HepG2 (cell line): Measurements from ENCODE around the gene GPC3. TPM values are rescaled to one million over a fixed set of nuclear protein-coding genes. Genes with fewer than 3 reads are reported as not detected.

Experiments
- ATAC-seq: fragments of 200-7000 bp; cut with Tn5 transposase; 3 replicates; pipeline ENCODE4 v1.9.1; 2020; ENCODE audit warnings: mild to moderate bottlenecking, moderate library complexity
- BruUV-seq: library from RNA; stranded (reverse); fragments of 400-500 nt; replicated peaks from 2 replicates; lab custom pipeline; 2021; lab: Mats Ljungman, UMichigan
- CTCF ChIA-PET: fragments of 300-600 bp; formaldehyde crosslinking; extraction: SDS; loops from one replicate; lab custom pipeline; 2021; ENCODE audit warnings: low total read pairs, inconsistent platforms, low intra/inter-chr PET ratio; lab: Yijun Ruan, JAX
- POLR2A ChIA-PET: fragments of 350-600 bp; sonication (Branson Sonifier 250); formaldehyde crosslinking; loops from one replicate; lab custom pipeline; 2020; ENCODE audit warnings: antibody characterized with exemption, inconsistent platforms; lab: Yijun Ruan, JAX
- DNase-seq: peaks from one replicate; pipeline ENCODE4 v3.0.0-alpha.2; 2015; ENCODE audit warnings: low spot score
- FAIRE-seq: peaks from 3 replicates; lab custom pipeline; 2011; peaks lifted over from hg19 to GRCh38; lab: Jason Lieb, UNC
- H2AFZ ChIP-seq: one replicate; pipeline ENCODE4 v1.6.1; 2011; ENCODE audit warnings: low read length, inconsistent platforms
- H3K27ac ChIP-seq: fragments of 300-600 bp; 3 replicates; pipeline ENCODE4 v1.8.0; 2011; ENCODE audit warnings: mixed run types, mild to moderate bottlenecking, mixed read lengths, low read length, inconsistent platforms; ENCODE audit not compliant: insufficient read depth; ENCODE audit errors: extremely low read length
- H3K27me3 ChIP-seq, 2 experiments: fragments of 200-600 bp in 1 of 2; 2 replicates in 1 of 2; 3 replicates in 1 of 2; pipeline versions ENCODE4 v1.6.0 to v1.8.0; 2011; ENCODE audit warnings: low read length in 2 of 2, mild to moderate bottlenecking in 2 of 2, moderate library complexity in 2 of 2, inconsistent platforms in 1 of 2; ENCODE audit not compliant: insufficient read depth in 2 of 2, control insufficient read depth in 1 of 2
- H3K36me3 ChIP-seq, 2 experiments: fragments of 200-600 bp in 1 of 2; replicated peaks in 1 of 2; 2 replicates in 1 of 2; 3 replicates in 1 of 2; pipeline versions ENCODE4 v1.5.1 to v1.8.0; 2011; ENCODE audit warnings: low read length in 2 of 2, inconsistent platforms in 1 of 2; ENCODE audit not compliant: insufficient read depth in 2 of 2, control insufficient read depth in 1 of 2
- H3K4me1 ChIP-seq: 2 replicates; pipeline ENCODE4 v1.5.1; 2012; ENCODE audit warnings: low read length, inconsistent platforms; ENCODE audit not compliant: insufficient read depth
- H3K4me2 ChIP-seq: 2 replicates; pipeline ENCODE4 v1.6.0; 2011; ENCODE audit warnings: low read depth, low read length, inconsistent platforms
- H3K4me3 ChIP-seq, 3 experiments: fragments of 200-600 bp in 1 of 3; sonication (generic), shearing (Covaris generic) in 1 of 3; replicated peaks in 1 of 3; 2 replicates each; pipeline ENCODE4 v1.5.1; 2011 to 2016; ENCODE audit warnings: low read length in 3 of 3, inconsistent platforms in 2 of 3, low read depth in 2 of 3, mild to moderate bottlenecking in 2 of 3, control low read depth in 1 of 3, mixed read lengths in 1 of 3; ENCODE audit not compliant: insufficient read depth in 1 of 3
- H3K79me2 ChIP-seq: one replicate; pipeline ENCODE4 v1.6.1; 2011; ENCODE audit warnings: low read length, inconsistent platforms; ENCODE audit not compliant: insufficient read depth
- H3K9ac ChIP-seq: 2 replicates; pipeline ENCODE4 v1.6.0; 2011; ENCODE audit warnings: mild to moderate bottlenecking, low read depth, low read length, inconsistent platforms; ENCODE audit not compliant: insufficient read depth
- H3K9me3 ChIP-seq: 2 replicates; pipeline ENCODE4 v1.5.1; 2012; ENCODE audit warnings: mild to moderate bottlenecking, low read length
- H4K20me1 ChIP-seq: 2 replicates; pipeline ENCODE4 v1.6.0; 2011; ENCODE audit warnings: inconsistent platforms, mild to moderate bottlenecking, low read length, moderate library complexity; ENCODE audit not compliant: insufficient read depth
- DMAP1 ChIP-seq: IDR thresholded peaks from 2 replicates; pipeline ENCODE4 v1.6.1; 2016
- DR1 ChIP-seq: sonication (generic); formaldehyde crosslinking; IDR thresholded peaks from 2 replicates; pipeline ENCODE4 v1.8.0; 2021; ENCODE audit warnings: mild to moderate bottlenecking, missing genetic modification reagents, inconsistent platforms
- FOXO4 ChIP-seq: sonication (generic); formaldehyde crosslinking; conservative IDR thresholded peaks from 2 replicates; pipeline ENCODE4 v1.8.1; 2023; ENCODE audit warnings: missing genetic modification reagents
- GPN1 ChIP-seq: sonication (generic); formaldehyde crosslinking; IDR thresholded peaks from 2 replicates; pipeline ENCODE4 v1.5.1; 2020; ENCODE audit warnings: missing genetic modification reagents, borderline replicate concordance
- KDM5B ChIP-seq: sonication (generic); formaldehyde crosslinking; IDR thresholded peaks from 2 replicates; pipeline ENCODE4 v1.4.0; 2020; ENCODE audit warnings: missing genetic modification reagents, mild to moderate bottlenecking, borderline replicate concordance
- NFKBIZ ChIP-seq: IDR thresholded peaks from 2 replicates; pipeline ENCODE4 v1.6.1; 2018; ENCODE audit warnings: missing genetic modification reagents, missing compliant biosample characterization
- NRL ChIP-seq: sonication (generic); formaldehyde crosslinking; IDR thresholded peaks from 2 replicates; pipeline ENCODE4 v1.5.0; 2020; ENCODE audit warnings: missing genetic modification reagents, mild to moderate bottlenecking, moderate library complexity, borderline replicate concordance
- SUZ12 ChIP-seq: fragments of 150-350 bp; IDR thresholded peaks from 2 replicates; pipeline ENCODE4 v1.6.1; 2014; ENCODE audit warnings: low read depth, low read length
- TEAD2 ChIP-seq: sonication (generic); formaldehyde crosslinking; IDR thresholded peaks from 2 replicates; pipeline ENCODE4 v1.9.0; 2021; ENCODE audit warnings: missing genetic modification reagents
- ZBTB7B ChIP-seq: sonication (generic); formaldehyde crosslinking; IDR thresholded peaks from 2 replicates; pipeline ENCODE4 v1.4.0; 2020; ENCODE audit warnings: missing genetic modification reagents
- ZNF264 ChIP-seq: sonication (generic); formaldehyde crosslinking; IDR thresholded peaks from 2 replicates; pipeline ENCODE4 v1.4.0; 2020; ENCODE audit warnings: missing genetic modification reagents
- ZNF44 ChIP-seq: sonication (generic); formaldehyde crosslinking; IDR thresholded peaks from 2 replicates; pipeline ENCODE4 v1.5.1; 2020; ENCODE audit warnings: mild to moderate bottlenecking, missing genetic modification reagents
- ZNF510 ChIP-seq: sonication (generic); formaldehyde crosslinking; IDR thresholded peaks from 2 replicates; pipeline ENCODE4 v1.4.0; 2020; ENCODE audit warnings: low read depth, mild to moderate bottlenecking, missing genetic modification reagents
- ZNF674 ChIP-seq: sonication (generic); formaldehyde crosslinking; IDR thresholded peaks from 2 replicates; pipeline ENCODE4 v1.5.0; 2020; ENCODE audit warnings: low read depth, mild to moderate bottlenecking, missing genetic modification reagents
- ZNF724P ChIP-seq: sonication (generic); formaldehyde crosslinking; IDR thresholded peaks from 2 replicates; pipeline ENCODE4 v1.8.0; 2022; ENCODE audit warnings: missing genetic modification reagents, borderline replicate concordance
- ZNF768 ChIP-seq: sonication (generic); formaldehyde crosslinking; IDR thresholded peaks from 2 replicates; pipeline ENCODE4 v1.4.0; 2020; ENCODE audit warnings: missing genetic modification reagents
- WGBS: methylation state at CpG from one replicate; pipeline ENCODE4 v1.1.6; 2017; ENCODE audit warnings: low lambda C conversion rate; 5-methylcytosine and 5-hydroxymethylcytosine counted together
- in situ Hi-C: cut with HindIII; loops from 2 replicates; pipeline ENCODE4 v1.10.0; 2017; ENCODE audit warnings: low pct_unique_long_range_greater_than_20kb; ENCODE audit not compliant: extremely low pct_ligation_motif_present
- intact Hi-C: fragments of 100-400 bp; cut with micrococcal nuclease; formaldehyde crosslinking; loops from one replicate; pipeline ENCODE4 v1.10.0; 2022; ENCODE audit not compliant: unreplicated experiment
- polyA plus RNA-seq, 8 experiments: library from polyadenylated mRNA; depleted of rRNA in 3 of 8; stranded (reverse) in 7 of 8; unstranded in 1 of 8; fragments of >200 nt; fragmentation: Illumina TruSeq in 4 of 8; extraction: Trizol in 4 of 8; gene quantifications; 2 replicates each; pipeline versions ENCODE4 v1.2.1 to v1.2.3, GENCODE V29; 2011 to 2016; ENCODE audit warnings: low read depth in 4 of 8, missing spikeins in 1 of 8, mixed read lengths in 1 of 8; ENCODE audit not compliant: insufficient read depth in 1 of 8
- total RNA-seq, 5 experiments: library from RNA; depleted of rRNA; stranded (reverse); fragments of >200 nt; fragmentation: Illumina TruSeq; extraction: Trizol; gene quantifications; 2 replicates each; pipeline ENCODE4 v1.2.3, GENCODE V29; 2016; ENCODE audit warnings: low read depth in 1 of 5
- TF ChIP-seq, protein P1 (sequence below): sonication (generic); formaldehyde crosslinking; IDR thresholded peaks from 2 replicates; pipeline ENCODE4 v1.8.0; 2022; ENCODE audit warnings: mild to moderate bottlenecking, missing genetic modification reagents, borderline replicate concordance
- TF ChIP-seq, protein P2 (sequence below): sonication (generic); formaldehyde crosslinking; IDR thresholded peaks from 2 replicates; pipeline ENCODE4 v1.8.0; 2022; ENCODE audit warnings: missing genetic modification reagents, mild to moderate bottlenecking, moderate library complexity, borderline replicate concordance
- TF ChIP-seq, protein P3 (sequence below): sonication (generic); formaldehyde crosslinking; IDR thresholded peaks from 2 replicates; pipeline ENCODE4 v1.5.0; 2020; ENCODE audit warnings: missing genetic modification reagents

The GPC3 gene
- total and polyA plus RNA-seq, 2 of the 13 experiments (the other 11 are each of a cell fraction or from before 2014, with no cell fraction given) = 1,799 to 3,263 TPM

GRCh38 chrX:133523081-133523487 is 462.3 kb downstream of the GPC3 start:
- Histone ChIP-seq H3K9me3 (no peaks in the 10 kb centered on the region), H4K20me1 (no peaks in the 10 kb centered on the region), H3K27ac (no peak overlapping the region), H3K79me2 (no peaks in the 10 kb centered on the region), H2AFZ (no peak overlapping the region), H3K9ac (no peak overlapping the region), H3K27me3 (no peaks in the 10 kb centered on the region), H3K4me3 (no peak overlapping the region), H3K4me2 (no peak overlapping the region), H3K4me1 (no peaks in the 10 kb centered on the region), H3K36me3 (no peaks in the 10 kb centered on the region)
- intact Hi-C loops (no loop called here), in situ Hi-C loops (no loop called here)
- BruUV-seq = no TSS peak
- CTCF ChIA-PET = no interaction called here
- TF ChIP-seq, protein P1, sequence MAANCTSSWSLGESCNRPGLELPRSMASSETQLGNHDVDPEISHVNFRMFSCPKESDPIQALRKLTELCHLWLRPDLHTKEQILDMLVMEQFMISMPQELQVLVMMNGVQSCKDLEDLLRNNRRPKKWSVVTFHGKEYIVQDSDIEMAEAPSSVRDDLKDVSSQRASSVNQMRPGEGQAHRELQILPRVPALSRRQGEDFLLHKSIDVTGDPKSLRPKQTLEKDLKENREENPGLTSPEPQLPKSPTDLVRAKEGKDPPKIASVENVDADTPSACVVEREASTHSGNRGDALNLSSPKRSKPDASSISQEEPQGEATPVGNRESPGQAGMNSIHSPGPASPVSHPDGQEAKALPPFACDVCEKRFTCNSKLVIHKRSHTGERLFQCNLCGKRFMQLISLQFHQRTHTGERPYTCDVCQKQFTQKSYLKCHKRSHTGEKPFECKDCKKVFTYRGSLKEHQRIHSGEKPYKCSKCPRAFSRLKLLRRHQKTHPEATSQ (CRISPR knock-in tag) = no peak
- no peak for TF ChIP-seq FOXO4 (CRISPR knock-in tag)
- no peak for TF ChIP-seq SUZ12
- TF ChIP-seq ZNF264 (CRISPR knock-in tag) = no peak
- TF ChIP-seq, protein P2, sequence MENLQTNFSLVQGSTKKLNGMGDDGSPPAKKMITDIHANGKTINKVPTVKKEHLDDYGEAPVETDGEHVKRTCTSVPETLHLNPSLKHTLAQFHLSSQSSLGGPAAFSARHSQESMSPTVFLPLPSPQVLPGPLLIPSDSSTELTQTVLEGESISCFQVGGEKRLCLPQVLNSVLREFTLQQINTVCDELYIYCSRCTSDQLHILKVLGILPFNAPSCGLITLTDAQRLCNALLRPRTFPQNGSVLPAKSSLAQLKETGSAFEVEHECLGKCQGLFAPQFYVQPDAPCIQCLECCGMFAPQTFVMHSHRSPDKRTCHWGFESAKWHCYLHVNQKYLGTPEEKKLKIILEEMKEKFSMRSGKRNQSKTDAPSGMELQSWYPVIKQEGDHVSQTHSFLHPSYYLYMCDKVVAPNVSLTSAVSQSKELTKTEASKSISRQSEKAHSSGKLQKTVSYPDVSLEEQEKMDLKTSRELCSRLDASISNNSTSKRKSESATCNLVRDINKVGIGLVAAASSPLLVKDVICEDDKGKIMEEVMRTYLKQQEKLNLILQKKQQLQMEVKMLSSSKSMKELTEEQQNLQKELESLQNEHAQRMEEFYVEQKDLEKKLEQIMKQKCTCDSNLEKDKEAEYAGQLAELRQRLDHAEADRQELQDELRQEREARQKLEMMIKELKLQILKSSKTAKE = no peak
- no peak for TF ChIP-seq TEAD2 (CRISPR knock-in tag)
- no peak for TF ChIP-seq ZNF44 (CRISPR knock-in tag)
- TF ChIP-seq ZNF674 = no peak
- TF ChIP-seq KDM5B (CRISPR knock-in tag) = no peak
- TF ChIP-seq ZBTB7B (CRISPR knock-in tag) = no peak
- TF ChIP-seq, protein P3, sequence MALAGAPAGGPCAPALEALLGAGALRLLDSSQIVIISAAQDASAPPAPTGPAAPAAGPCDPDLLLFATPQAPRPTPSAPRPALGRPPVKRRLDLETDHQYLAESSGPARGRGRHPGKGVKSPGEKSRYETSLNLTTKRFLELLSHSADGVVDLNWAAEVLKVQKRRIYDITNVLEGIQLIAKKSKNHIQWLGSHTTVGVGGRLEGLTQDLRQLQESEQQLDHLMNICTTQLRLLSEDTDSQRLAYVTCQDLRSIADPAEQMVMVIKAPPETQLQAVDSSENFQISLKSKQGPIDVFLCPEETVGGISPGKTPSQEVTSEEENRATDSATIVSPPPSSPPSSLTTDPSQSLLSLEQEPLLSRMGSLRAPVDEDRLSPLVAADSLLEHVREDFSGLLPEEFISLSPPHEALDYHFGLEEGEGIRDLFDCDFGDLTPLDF = no peak
- TF ChIP-seq ZNF768 (CRISPR knock-in tag) = no peak
- TF ChIP-seq ZNF724P (CRISPR knock-in tag) = no peak
- no peak for TF ChIP-seq NRL (CRISPR knock-in tag)
- no peak for TF ChIP-seq ZNF510 (CRISPR knock-in tag)
- no peak for TF ChIP-seq NFKBIZ (CRISPR knock-in tag)
- TF ChIP-seq DMAP1 (CRISPR knock-in tag) = no peak
- TF ChIP-seq DR1 = no peak
- TF ChIP-seq GPN1 (CRISPR knock-in tag) = no peak
- peak; percentile 8 for ATAC-seq
- WGBS = 86% methylated on average over 2 of the region's 5 CpGs
- POLR2A ChIA-PET = no interaction called here
- DNase-seq = no peak
- FAIRE-seq = no peak
